Measurements from ENCODE around the gene EPN2.
A peak's percentile ranks its signal among the peaks of the same experiment; 100 is the strongest.

The EPN2 gene

DNA sequence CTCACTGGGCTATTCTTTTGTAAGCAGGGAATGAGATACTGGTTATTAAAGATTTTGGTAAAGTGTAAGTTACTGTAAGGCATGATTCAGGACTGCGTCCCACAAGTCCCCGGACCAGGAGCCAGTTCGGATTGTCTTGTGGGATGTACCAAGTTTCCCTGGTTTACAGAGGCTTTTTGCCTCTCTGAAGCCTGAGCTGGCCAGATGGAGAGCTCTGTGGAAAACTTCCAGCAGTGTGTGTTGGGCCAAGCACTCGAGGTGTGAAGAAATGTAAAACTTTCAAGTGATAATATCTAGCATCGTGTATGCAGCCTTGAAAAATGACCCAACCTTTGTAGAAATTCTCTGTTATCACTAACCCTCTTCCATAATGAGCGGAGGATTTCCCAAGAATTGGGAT lies 2.4 kb downstream of the EPN2 start:
- no peak for DNase-seq (ENCODE audit: low spot score)

GRCh38 chr17:19242323-19242722 lies 5.2 kb downstream of the EPN2 start:
- DNase-seq (ENCODE audit: low spot score): no peak

GRCh38 chr17:19242926-19243325 lies 5.8 kb downstream of the EPN2 start:
- no peak for DNase-seq (ENCODE audit: low spot score)

DNA sequence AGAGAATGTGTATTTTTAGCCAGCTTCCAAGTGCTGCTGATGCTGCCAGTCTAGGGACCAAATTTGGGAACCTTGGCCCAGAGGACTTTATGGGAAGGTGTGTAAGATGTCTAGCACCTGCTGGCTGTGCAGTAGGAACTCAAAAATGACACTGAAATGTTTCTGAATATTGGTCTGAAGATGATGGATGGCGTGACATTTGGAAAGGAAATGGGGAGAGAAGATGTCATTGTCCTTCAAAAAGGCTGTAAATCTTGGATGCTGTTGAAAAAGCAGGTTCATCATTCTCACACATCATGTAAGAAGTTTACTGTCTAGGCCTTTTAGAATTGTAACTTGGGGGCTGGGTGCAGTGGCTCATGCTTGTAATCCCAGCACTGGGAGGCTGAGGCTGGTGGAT lies 6.7 kb downstream of the EPN2 start:
- no peak for DNase-seq (ENCODE audit: low spot score)

- DNase-seq (ENCODE audit: low spot score): no peak
Measured at GRCh38 chr17:19244357-19244756, 7.2 kb downstream of the EPN2 start.

DNA sequence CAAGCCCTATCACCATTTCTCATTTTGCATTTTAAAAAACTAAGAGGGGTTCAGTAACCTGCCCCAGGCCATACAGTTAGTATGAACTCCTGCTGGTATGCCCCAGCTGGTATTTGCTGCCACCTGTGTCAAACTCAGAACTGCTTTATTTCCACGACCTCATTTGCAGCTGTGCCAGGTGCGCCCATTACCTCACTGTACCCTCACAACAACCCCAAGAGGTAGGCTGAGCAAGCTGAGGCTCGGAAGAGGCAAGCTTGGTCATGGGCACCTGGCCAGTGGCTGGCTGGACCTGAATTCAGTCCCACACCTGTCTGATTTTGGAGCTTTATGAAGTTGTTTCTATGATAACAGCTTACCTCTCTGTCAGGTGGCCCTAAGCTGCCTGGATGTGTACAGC lies 7.6 kb downstream of the EPN2 start:
- no peak for DNase-seq (ENCODE audit: low spot score)

- no peak for DNase-seq (ENCODE audit: low spot score)
Measured at GRCh38 chr17:19247473-19247872, 10.3 kb downstream of the EPN2 start.

- DNase-seq (ENCODE audit: low spot score): no peak
Measured at GRCh38 chr17:19248151-19248927, 11.2 kb downstream of the EPN2 start.

GRCh38 chr17:19248928-19249574 lies 11.9 kb downstream of the EPN2 start:
- DNase-seq (ENCODE audit: low spot score): peak; percentile 88

GRCh38 chr17:19249681-19250080 lies 12.5 kb downstream of the EPN2 start:
- no peak for DNase-seq (ENCODE audit: low spot score)

DNA sequence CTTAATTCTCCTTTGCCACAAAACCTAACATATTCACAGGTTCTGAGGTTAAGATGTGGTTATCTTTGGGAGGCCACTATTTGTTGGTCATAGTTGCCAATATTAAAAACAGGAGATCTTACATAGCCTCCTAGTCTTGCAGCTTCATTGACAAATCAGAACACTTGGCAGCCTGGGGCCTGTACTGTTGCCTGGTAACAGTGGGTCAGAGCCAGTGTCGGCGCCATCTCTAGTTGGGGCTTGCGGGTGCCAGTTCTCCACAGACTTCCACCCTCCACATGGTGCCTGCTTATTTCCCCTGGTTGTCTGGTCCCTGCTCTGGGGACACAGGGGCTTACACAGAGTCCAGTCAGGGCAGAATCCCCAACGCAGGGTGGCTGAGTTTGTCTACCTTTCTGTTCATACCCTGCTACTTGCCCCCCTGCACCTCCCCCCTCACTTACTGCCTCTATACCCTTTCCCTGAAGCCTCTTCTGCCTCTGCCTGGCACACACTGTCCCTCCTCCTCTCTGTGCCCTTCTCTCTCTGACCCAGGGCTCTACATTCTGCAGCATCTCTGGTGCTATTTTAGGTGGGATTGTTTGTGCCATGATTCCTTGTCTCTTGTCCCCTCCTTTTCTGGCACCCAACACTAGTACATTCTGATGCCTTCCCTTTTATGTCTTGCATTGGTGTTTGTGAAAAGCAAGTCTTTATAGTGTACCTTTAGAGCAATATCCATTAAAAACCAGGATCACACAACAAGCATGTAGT lies 13.4 kb downstream of the EPN2 start:
- no peak for DNase-seq (ENCODE audit: low spot score)

GRCh38 chr17:19253112-19253511 lies 15.9 kb downstream of the EPN2 start:
- no peak for DNase-seq (ENCODE audit: low spot score)

GRCh38 chr17:19254651-19255050 lies 17.5 kb downstream of the EPN2 start:
- DNase-seq (ENCODE audit: low spot score): no peak

GRCh38 chr17:19255279-19255678 lies 18.1 kb downstream of the EPN2 start:
- DNase-seq (ENCODE audit: low spot score): no peak

GRCh38 chr17:19258371-19258770 lies 21.2 kb downstream of the EPN2 start:
- DNase-seq (ENCODE audit: low spot score): no peak

DNA sequence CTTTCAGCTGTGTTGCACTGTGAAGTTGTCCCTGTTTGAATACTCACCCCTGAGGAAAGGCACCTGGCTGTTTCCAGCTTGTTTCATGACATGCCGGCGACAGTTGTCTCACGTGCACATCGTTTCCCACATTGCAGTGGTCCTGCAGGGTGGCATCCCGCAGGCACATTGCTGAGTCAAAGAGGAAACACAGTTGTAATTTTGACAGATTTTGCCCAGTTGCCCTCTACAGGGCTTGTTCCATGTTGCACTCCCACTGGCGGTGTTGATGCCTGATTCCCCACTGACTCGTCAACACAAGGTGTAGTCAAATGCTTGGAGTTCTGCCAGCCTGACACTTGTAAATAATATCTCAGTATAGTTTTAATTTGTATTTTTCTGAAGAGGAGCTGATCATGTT lies 23.8 kb downstream of the EPN2 start:
- no peak for DNase-seq (ENCODE audit: low spot score)

- no peak for DNase-seq (ENCODE audit: low spot score)
Measured at GRCh38 chr17:19261426-19261825, 24.3 kb downstream of the EPN2 start.

DNA sequence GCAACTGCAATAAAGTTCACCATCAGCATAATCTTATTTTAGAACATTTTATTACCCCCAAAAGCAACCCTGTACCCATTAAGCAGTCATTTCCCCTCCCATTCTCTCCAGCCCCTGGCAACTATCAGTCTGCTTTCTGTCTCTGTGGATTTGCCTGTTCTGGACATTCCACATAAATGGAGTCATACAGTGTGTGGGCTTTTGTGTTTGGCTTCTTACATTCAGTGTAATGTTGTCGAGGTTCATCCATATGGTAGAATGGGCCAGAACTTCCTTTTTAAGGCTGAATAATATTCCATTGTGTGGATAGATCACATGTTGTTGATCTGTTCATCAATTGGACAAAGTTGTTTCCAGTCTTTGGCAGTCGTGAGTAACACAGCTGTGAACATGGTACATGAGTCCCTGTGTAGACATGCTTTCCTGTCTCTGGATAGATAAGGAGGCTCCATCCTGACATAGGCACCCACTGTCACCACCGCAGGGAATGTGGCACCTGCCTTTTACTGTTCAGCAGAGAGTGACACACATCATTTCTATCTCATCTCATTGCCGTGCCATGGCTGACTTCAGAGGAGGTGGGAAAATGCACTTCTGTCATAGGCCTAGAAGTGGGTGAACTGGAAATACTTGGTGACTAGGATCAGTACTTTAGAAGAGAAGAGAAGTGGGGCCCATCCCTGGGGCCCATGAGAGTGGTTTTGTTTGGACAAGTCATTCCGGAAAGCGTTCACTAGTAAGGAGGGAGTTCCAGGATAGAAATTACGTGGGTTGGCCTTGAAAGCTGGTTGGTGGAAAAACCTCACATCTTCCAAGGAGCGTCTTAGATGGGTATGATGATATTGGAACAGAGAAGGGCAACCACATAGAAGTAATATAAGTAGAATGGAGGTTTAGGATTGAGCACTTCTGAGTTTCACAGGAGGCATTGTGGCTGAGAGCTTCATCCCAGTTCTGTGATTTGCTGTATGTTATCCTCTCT lies 25.8 kb downstream of the EPN2 start:
- DNase-seq (ENCODE audit: low spot score): no peak

DNA sequence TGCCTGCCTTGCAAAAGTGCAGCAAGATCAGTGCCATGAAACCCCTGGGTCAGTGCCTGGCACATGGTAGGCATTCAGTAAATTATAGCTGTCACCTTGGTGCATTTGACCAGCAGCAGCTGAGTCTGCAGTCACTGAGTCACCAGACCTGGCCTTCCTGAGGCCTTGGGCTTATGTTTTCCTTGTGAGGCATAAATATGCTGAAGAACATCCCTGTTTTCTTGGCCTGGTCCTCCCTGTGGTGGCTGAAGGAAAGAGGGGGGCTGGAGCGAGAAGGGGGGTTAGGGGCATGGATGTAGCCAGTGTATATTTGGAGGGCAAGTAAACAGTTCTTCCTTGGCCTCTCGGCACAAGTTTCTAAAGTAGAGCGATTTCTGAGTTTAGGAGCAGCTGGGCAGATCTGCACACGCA lies 26.5 kb downstream of the EPN2 start:
- DNase-seq (ENCODE audit: low spot score): no peak

- no peak for DNase-seq (ENCODE audit: low spot score)
Measured at GRCh38 chr17:19264268-19264667, 27.1 kb downstream of the EPN2 start.

DNA sequence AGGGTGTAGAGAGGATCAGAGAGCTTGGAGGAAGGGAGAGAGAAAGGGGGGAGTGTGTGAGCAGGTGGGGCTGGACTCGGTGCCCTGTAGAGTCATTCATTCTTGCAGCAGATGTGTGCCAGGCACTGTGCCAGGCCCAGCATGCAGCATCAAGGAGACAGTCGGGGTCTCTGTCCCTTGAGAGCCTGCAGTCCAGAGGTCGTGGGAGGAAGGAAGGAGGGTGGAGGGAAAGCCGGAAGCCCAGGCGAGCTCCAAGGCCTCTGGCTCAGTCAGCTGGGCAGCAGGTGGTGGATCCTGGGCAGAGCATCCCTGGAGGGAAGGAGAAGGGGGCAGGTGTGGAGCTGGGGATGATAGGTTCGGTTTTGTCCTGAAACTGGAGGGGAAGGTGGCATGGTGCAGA lies 27.5 kb downstream of the EPN2 start:
- no peak for DNase-seq (ENCODE audit: low spot score)

DNA sequence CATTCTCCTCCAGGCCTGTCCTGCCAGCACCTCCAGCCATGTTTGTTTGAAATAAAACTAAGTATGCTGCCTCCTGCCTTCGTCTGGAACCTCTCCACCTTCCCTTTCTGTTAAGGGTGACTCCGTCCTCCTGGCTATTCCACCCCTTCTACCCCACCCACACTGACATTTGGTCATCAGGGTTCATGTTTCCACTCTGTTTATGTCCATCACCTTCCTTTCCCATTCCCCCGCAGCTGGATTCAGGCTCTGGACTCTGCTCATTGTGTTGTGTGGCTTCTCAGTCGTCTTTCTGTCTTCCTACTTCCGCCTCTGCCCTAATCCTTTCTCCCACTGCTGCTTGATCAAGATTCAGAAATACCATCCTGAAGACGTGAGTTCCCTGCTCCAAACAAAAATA lies 28.6 kb downstream of the EPN2 start:
- no peak for DNase-seq (ENCODE audit: low spot score)
